ENCODE results near the gene SCGB3A1. TPM values are rescaled to one million over a fixed set of nuclear protein-coding genes. Genes with fewer than 3 reads are reported as not detected.

SCGB3A1 gene
- total RNA-seq, 1 experiment from 2014 or later = not detected

DNA sequence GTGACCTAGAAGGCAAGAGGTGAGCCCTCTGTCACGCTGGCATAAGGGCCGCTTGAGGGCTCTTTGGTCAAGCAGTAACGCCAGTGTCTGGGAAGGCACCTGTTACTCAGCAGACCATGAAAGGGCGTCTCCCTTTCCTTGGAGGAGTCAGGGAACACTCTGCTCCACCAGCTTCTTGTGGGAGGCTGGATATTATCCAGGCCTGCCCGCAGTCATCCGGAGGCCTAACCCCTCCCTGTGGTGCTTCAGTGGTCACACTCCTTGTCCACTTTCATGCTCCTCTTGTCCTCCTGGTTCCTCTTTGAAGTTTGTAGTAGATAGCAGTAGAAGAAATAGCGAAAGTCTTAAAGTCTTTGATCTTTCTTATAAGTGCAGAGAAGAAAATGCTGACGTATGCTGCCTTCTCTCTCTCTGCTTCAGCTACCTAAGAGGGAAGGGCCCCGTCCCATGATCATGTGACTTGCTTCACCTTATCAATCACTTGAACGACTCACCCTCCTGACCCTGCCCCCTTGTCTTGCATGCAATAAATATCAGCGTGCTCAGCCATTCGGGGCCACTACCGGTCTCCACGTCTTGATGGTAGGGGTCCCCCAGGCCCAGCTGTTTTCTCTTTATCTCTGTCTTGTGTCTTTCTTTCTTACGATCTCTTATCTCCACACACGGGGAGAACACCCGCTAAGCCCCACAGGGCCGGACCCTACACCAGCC lies 16.7 kb upstream of the SCGB3A1 start:
- no peak overlapping the region for H2BK5ac ChIP-seq (ENCODE audit: insufficient read length, low read length)
- H2BK20ac ChIP-seq (ENCODE audit: low read depth, low read length, poor library complexity, severe bottlenecking) = no peak overlapping the region
- no peaks in the 10 kb centered on the region; a peak in 1 of 4 replicates for H3K4me1 Mint-ChIP-seq
- no peak overlapping the region for H3K14ac ChIP-seq (ENCODE audit: insufficient read depth, low read length)
- no CpG with 5 or more reads among the region's 18 CpGs for WGBS (ENCODE audit: extremely low coverage, insufficient read length, low lambda C conversion rate)
- no peak overlapping the region for H3T11ph ChIP-seq (ENCODE audit: low read length)
- H2BK120ac ChIP-seq (ENCODE audit: low read depth, low read length, poor library complexity, severe bottlenecking) = no peak overlapping the region
- no peaks in the 10 kb centered on the region for H3K79me1 ChIP-seq (ENCODE audit: insufficient read depth, low read depth, low read length, poor library complexity, severe bottlenecking)
- no peak overlapping the region for H2BK12ac ChIP-seq (ENCODE audit: insufficient read length, low read depth, low read length)
- no peaks in the 10 kb centered on the region for H3K9me3 ChIP-seq (ENCODE audit: control insufficient read depth, low read depth, low read length)
- no peak overlapping the region for H4K91ac ChIP-seq (ENCODE audit: insufficient read length, low read depth, low read length)
- H3K27ac Mint-ChIP-seq = no peak overlapping the region
- H4K20me1 ChIP-seq (ENCODE audit: control insufficient read depth, insufficient read depth, insufficient read length) = no peaks in the 10 kb centered on the region
- H3K4ac ChIP-seq (ENCODE audit: low read depth, low read length) = no peak overlapping the region
- no peak for DNase-seq
- no peak overlapping the region for H3K18ac ChIP-seq (ENCODE audit: insufficient read length, low read depth, low read length)
- no peaks in the 10 kb centered on the region; a peak in 1 of 7 replicates for H3K36me3 Mint-ChIP-seq (ENCODE audit: insufficient read depth in 1 of 3, low read depth in 3 of 3)
- no peaks in the 10 kb centered on the region for H3K79me2 ChIP-seq (ENCODE audit: insufficient read depth, low read length)
- no peak overlapping the region for H3K4me3 Mint-ChIP-seq
- no peak overlapping the region for H4K5ac ChIP-seq (ENCODE audit: insufficient read length, low read depth, low read length)
- no peak overlapping the region for H2AK5ac ChIP-seq (ENCODE audit: insufficient read length, low read length)
- H3K56ac ChIP-seq (ENCODE audit: insufficient read length, low read depth, low read length) = no peak overlapping the region
- no peak overlapping the region for H3K9ac ChIP-seq (ENCODE audit: extremely low read depth, insufficient read length, low read length)
- no peak overlapping the region for H2AFZ ChIP-seq (ENCODE audit: low read length)
- H3K23me2 ChIP-seq (ENCODE audit: insufficient read length, low read depth, low read length, poor library complexity, severe bottlenecking) = no peaks in the 10 kb centered on the region
- H3K27ac ChIP-seq (ENCODE audit: insufficient read length, low read depth, low read length) = no peak overlapping the region
- no peak overlapping the region for H4K8ac ChIP-seq (replicated peaks; ENCODE audit: insufficient read length, low read depth, low read length)
- no peak overlapping the region for H2BK15ac ChIP-seq (ENCODE audit: low read depth, low read length)
- no peak overlapping the region for H3K23ac ChIP-seq (ENCODE audit: insufficient read length, low read depth, low read length)
- no peaks in the 10 kb centered on the region; a peak in 1 of 5 replicates for H3K9me3 Mint-ChIP-seq
- H3K27me3 ChIP-seq (ENCODE audit: insufficient read depth, low read length) = no peaks in the 10 kb centered on the region
- TF ChIP-seq, protein P1, sequence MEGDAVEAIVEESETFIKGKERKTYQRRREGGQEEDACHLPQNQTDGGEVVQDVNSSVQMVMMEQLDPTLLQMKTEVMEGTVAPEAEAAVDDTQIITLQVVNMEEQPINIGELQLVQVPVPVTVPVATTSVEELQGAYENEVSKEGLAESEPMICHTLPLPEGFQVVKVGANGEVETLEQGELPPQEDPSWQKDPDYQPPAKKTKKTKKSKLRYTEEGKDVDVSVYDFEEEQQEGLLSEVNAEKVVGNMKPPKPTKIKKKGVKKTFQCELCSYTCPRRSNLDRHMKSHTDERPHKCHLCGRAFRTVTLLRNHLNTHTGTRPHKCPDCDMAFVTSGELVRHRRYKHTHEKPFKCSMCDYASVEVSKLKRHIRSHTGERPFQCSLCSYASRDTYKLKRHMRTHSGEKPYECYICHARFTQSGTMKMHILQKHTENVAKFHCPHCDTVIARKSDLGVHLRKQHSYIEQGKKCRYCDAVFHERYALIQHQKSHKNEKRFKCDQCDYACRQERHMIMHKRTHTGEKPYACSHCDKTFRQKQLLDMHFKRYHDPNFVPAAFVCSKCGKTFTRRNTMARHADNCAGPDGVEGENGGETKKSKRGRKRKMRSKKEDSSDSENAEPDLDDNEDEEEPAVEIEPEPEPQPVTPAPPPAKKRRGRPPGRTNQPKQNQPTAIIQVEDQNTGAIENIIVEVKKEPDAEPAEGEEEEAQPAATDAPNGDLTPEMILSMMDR (conservative IDR thresholded peaks at IDR 0.05) = no peak
- no peak overlapping the region for H3K4me2 ChIP-seq (ENCODE audit: insufficient read depth, insufficient read length, low read length)
- peaks cover 4% of the 10 kb centered on the region; the same call in 1 of the 2 replicates for H3K27me3 Mint-ChIP-seq (ENCODE audit: low read depth)
- H3K4me1 ChIP-seq (ENCODE audit: insufficient read depth, low read length) = no peaks in the 10 kb centered on the region
